Endodermal cell (in vitro differentiated cells): Measurements from ENCODE around the gene PACSIN2. TPM values are rescaled to one million over a fixed set of nuclear protein-coding genes. Genes with fewer than 3 reads are reported as not detected.

Source experiments
- DNase-seq: peaks from one replicate; pipeline ENCODE4 v3.0.0-alpha.2; 2017
- H3K27ac ChIP-seq: 2 replicates; pipeline ENCODE4 v1.5.1; 2013; ENCODE audit warnings: mild to moderate bottlenecking, low read depth, low read length, moderate library complexity
- H3K27me3 ChIP-seq: 2 replicates; pipeline ENCODE4 v1.6.1; 2013; ENCODE audit warnings: mild to moderate bottlenecking, low read length, moderate library complexity; ENCODE audit not compliant: insufficient read depth, control insufficient read depth, poor library complexity, severe bottlenecking
- H3K36me3 ChIP-seq: 2 replicates; pipeline ENCODE4 v1.7.0; 2013; ENCODE audit warnings: mild to moderate bottlenecking, low read length, moderate library complexity; ENCODE audit not compliant: control insufficient read depth, insufficient read depth
- H3K4me1 ChIP-seq: one replicate; pipeline ENCODE4 v1.7.0; 2013; ENCODE audit warnings: low read length; ENCODE audit not compliant: control insufficient read depth, insufficient read depth
- H3K4me3 ChIP-seq: 2 replicates; pipeline ENCODE4 v1.5.1; 2013; ENCODE audit warnings: mild to moderate bottlenecking, low read length, moderate library complexity
- H3K9ac ChIP-seq: 2 replicates; pipeline ENCODE4 v1.6.1; 2013; ENCODE audit warnings: mild to moderate bottlenecking, low read length, moderate library complexity; ENCODE audit not compliant: poor library complexity, severe bottlenecking; ENCODE audit errors: extremely low read depth
- H3K9me3 ChIP-seq: 2 replicates; pipeline ENCODE4 v1.6.1; 2013; ENCODE audit warnings: mild to moderate bottlenecking, low read length, moderate library complexity; ENCODE audit not compliant: control insufficient read depth
- H3K27ac Mint-ChIP-seq: 2 replicates; pipeline ENCODE4 v1.8.0; 2020; ENCODE audit warnings: mixed read lengths
- H3K27me3 Mint-ChIP-seq: 2 replicates; pipeline ENCODE4 v1.8.0; 2021; ENCODE audit warnings: mild to moderate bottlenecking, mixed read lengths; ENCODE audit not compliant: insufficient read depth
- H3K36me3 Mint-ChIP-seq: 2 replicates; pipeline ENCODE4 v1.8.0; 2020; ENCODE audit warnings: low read depth, mixed read lengths
- H3K4me1 Mint-ChIP-seq: 2 replicates; pipeline ENCODE4 v1.8.0; 2020; ENCODE audit warnings: mixed read lengths
- H3K4me3 Mint-ChIP-seq: 2 replicates; pipeline ENCODE4 v1.8.0; 2020; ENCODE audit warnings: mild to moderate bottlenecking, moderate library complexity, mixed read lengths
- H3K9me3 Mint-ChIP-seq: 2 replicates; pipeline ENCODE4 v1.8.0; 2020; ENCODE audit warnings: mild to moderate bottlenecking, mixed read lengths
- WGBS, 2 experiments: methylation state at CpG; one replicate each; pipeline versions ENCODE4 v1.1.5 to v1.1.7; 2013; ENCODE audit warnings: missing lambda C conversion rate in 2 of 2, mixed read lengths in 1 of 2; ENCODE audit not compliant: insufficient coverage in 1 of 2, insufficient read length in 1 of 2; 5-methylcytosine and 5-hydroxymethylcytosine counted together
- total RNA-seq, 2 donors: library from RNA; stranded (reverse); fragmentation: NEBNext Ultra II Directional in 1 of 2; extraction: Animal tissue kit (Norgen Biotek cat#: 25700) in 1 of 2; gene quantifications; 2 replicates in 1 of 2; 3 replicates in 1 of 2; pipeline ENCODE4 v1.2.1, GENCODE V29; 2021
- TF ChIP-seq, protein P1 (sequence below): fragments of 200-600 bp; sonication (generic); conservative IDR thresholded peaks from 2 replicates; pipeline ENCODE4 v1.5.0; 2021; ENCODE audit warnings: antibody characterized with exemption, mild to moderate bottlenecking

Gene PACSIN2
- total RNA-seq, 2 donors from 2014 or later, result 60.7 to 61.4 TPM

DNA sequence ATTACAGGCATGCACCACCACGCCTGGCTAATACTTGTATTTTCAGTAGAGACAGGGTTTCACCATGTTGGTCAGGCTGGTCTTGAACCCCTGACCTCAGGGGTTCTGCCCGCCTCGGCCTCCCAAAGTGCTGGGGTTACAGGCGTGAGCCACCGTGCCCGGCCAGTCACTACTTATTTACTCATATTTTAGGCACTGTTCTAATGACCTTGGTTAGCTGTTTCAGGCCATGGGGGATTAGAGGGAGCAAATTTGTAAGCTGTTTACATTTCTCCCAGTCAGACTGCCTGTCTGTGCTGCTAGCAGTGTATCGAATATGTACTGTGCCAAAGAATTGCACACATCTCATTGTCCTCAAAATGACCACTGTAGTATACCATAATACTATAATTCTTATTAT is 32.7 kb upstream of the PACSIN2 start:
- no peak overlapping the region for H3K4me3 ChIP-seq
- no peak overlapping the region for H3K27ac ChIP-seq
- H3K9ac ChIP-seq, result no peak overlapping the region
- WGBS, 2 experiments, result 95 to 100% methylated on average over 1 to 7 of the region's 7 CpGs
- Mint-ChIP-seq H3K9me3 (no peaks in the 10 kb centered on the region), H3K27ac (no peak overlapping the region), H3K4me1 (no peaks in the 10 kb centered on the region), H3K36me3 (no peaks in the 10 kb centered on the region), H3K4me3 (no peak overlapping the region), H3K27me3 (no peaks in the 10 kb centered on the region)
- H3K27me3 ChIP-seq, result no peaks in the 10 kb centered on the region
- no peaks in the 10 kb centered on the region for H3K4me1 ChIP-seq
- no peaks in the 10 kb centered on the region for H3K9me3 ChIP-seq
- H3K36me3 ChIP-seq, result no peaks in the 10 kb centered on the region
- DNase-seq, result no peak
- TF ChIP-seq, protein P1, sequence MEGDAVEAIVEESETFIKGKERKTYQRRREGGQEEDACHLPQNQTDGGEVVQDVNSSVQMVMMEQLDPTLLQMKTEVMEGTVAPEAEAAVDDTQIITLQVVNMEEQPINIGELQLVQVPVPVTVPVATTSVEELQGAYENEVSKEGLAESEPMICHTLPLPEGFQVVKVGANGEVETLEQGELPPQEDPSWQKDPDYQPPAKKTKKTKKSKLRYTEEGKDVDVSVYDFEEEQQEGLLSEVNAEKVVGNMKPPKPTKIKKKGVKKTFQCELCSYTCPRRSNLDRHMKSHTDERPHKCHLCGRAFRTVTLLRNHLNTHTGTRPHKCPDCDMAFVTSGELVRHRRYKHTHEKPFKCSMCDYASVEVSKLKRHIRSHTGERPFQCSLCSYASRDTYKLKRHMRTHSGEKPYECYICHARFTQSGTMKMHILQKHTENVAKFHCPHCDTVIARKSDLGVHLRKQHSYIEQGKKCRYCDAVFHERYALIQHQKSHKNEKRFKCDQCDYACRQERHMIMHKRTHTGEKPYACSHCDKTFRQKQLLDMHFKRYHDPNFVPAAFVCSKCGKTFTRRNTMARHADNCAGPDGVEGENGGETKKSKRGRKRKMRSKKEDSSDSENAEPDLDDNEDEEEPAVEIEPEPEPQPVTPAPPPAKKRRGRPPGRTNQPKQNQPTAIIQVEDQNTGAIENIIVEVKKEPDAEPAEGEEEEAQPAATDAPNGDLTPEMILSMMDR, result no peak

DNA sequence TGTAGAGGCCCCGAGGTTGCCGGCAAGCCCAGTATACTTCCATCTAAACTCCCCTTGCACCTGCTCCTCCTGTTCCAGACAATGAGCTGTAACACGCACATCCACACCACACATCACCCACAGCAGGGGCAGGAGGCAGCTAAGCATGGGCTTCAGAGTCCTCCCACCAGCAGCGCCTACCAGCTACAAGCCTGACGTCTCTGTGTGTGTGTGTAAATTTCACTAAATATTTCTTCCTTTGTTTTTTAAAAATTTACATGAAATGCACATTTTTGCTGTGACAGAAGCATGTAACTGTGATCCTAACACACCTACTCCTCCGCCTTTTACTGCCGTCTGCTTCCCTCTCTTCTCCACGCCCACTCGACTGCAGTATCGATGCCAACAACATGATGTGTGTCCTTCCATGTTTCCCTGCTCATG is 29.4 kb upstream of the PACSIN2 start:
- Mint-ChIP-seq H3K27me3 (no peaks in the 10 kb centered on the region), H3K4me1 (no peaks in the 10 kb centered on the region), H3K27ac (no peak overlapping the region), H3K9me3 (no peaks in the 10 kb centered on the region), H3K36me3 (no peaks in the 10 kb centered on the region), H3K4me3 (no peak overlapping the region)
- WGBS, 2 experiments, result 92 to 100% methylated on average over 5 to 8 of the region's 10 CpGs
- no peak for DNase-seq
- TF ChIP-seq, protein P1, result no peak
- H3K4me3 ChIP-seq, result no peak overlapping the region
- no peaks in the 10 kb centered on the region for H3K9me3 ChIP-seq
- no peak overlapping the region for H3K9ac ChIP-seq
- no peak overlapping the region for H3K27ac ChIP-seq
- no peaks in the 10 kb centered on the region for H3K4me1 ChIP-seq
- no peaks in the 10 kb centered on the region for H3K36me3 ChIP-seq
- no peaks in the 10 kb centered on the region for H3K27me3 ChIP-seq

DNA sequence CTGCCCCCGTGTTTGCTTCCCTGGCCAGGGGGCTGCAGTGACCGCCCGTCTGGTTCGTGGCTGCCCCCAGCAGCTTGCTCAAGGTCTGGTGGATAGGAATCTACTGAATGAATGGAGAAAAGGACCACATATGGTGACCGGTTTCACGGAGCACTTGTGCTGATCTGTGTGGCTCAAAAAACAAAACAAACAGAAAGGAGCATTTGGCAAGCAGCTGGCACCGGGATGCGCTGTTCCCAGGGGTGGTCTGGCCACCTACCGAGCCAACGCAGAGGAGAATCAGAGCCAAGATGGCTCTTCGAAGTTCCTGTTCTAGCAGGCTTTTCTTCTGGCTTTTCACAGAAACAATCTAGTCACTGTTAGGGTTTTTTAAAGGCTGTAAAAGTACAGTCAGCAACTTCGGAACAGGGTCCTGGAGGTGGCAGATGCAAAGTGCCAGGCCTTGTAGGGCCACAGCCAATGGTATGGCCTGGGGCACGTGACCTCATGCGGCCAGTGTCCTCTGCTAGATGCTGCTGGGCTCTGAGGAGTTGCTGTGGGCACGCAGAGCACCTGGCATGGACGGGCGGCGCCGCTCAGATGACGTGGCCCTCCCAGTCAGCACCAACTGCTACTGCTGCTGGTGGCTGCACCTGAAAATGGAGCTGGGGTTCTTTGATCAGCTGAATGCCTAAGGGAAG is 27.3 kb upstream of the PACSIN2 start:
- DNase-seq, result no peak
- Histone ChIP-seq H3K9me3 (no peaks in the 10 kb centered on the region), H3K9ac (no peak overlapping the region), H3K36me3 (no peaks in the 10 kb centered on the region), H3K27ac (no peak overlapping the region), H3K4me1 (no peaks in the 10 kb centered on the region), H3K4me3 (no peak overlapping the region), H3K27me3 (no peaks in the 10 kb centered on the region)
- Mint-ChIP-seq H3K27me3 (no peaks in the 10 kb centered on the region), H3K9me3 (no peaks in the 10 kb centered on the region), H3K4me1 (no peaks in the 10 kb centered on the region), H3K27ac (peak overlapping the region; percentile 8), H3K36me3 (no peaks in the 10 kb centered on the region), H3K4me3 (no peak overlapping the region)
- TF ChIP-seq, protein P1, result no peak
- 80 to 89% methylated on average over 19 to 20 of the region's 20 CpGs for WGBS, 2 experiments
